ENCODE data around the gene PRMT1.

DNA sequence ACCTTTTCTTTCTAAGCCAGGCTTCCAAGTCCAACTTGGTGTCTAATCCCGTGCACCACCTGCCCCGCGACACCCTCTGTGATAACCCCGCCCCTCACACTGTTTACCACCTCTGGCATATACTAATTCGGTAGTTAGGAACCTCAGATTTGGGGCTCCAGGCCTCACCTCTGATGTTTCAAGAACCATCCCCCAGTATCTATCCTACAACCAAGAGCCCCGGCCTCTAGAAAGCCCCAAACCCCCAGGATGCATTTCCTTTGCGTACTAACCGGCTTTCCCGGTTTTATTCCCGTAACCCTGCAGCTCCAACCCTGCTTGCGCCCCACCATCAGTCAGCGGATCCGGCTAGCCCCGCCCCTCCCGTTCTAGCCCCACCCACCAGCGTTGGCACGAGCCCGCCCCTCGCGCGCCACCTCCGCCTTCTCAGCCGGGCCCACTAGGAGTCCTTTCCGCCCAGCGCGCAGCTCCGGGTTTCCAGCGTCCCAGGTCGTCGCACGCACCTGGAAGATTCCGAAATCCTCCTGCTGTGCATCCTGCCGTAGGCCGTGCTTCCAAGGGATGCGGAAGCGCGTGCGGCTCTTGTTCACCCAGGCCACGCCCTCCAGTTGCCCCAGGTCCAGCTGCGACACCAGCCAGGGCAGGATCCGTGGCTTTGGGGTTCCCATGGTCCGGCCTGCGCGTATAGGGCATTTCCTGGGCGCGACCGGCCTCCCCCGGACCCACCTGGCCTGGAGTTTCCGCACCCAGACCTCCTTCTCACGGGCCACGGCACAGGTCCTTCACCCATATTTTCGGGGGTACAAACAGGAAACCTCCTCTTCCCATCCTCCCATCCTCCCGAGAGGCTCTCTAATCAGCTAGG, 12.7 kb upstream of the PRMT1 start:
- TF ChIP-seq TAF1 (IDR thresholded peaks at IDR 0.05; ENCODE audit: borderline replicate concordance, low read depth, low read length) (no peak), POLR2A (IDR thresholded peaks at IDR 0.05; ENCODE audit: low read depth, low read length) (peak; percentile 40; the same call in 1 of the 2 replicates), POLR2AphosphoS5 (IDR thresholded peaks at IDR 0.05; ENCODE audit: low read depth, low read length) (peak; percentile 49; the same call in 1 of the 2 replicates)
